Measurements from ENCODE around the gene TSC1.

TSC1 gene

DNA sequence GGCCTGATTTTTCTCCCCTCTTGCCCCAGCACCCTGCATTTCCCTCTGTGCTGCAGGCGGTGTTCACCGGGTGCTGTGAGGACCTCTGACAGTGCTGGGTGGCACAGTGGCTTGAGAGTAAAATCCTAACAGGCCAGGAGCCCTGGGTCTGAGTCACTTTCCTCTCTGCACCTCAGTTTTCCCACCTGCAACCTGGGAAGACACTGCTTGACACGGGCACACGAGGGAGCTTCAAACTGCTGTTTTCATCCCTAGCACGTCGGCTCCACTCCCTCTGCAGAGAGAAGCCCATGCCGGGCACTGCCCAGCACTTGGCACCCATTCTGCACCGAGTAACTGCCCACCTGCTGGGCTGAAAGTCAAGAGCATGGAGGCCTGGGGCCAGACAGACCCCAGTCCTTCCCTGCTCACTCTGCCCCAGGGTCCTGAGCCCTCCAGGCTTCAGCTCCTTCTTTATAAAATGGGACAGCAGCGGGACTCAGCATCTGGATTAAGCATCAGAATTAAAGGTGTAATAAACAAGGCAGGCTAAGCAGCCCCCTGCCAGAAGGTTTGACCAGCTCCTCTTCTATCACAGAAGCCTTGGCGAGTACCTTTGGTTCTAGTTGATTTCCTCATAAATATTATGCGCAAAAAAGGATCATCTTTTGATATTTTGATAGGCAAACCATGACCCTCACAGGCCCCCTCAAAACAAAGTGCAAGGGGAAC lies 39.2 kb upstream of the TSC1 start:
- H3K27ac ChIP-seq: no peak overlapping the region
- no peak overlapping the region for H3K4me2 ChIP-seq (ENCODE audit: low read length)
- H3K4me3 ChIP-seq (ENCODE audit: low read depth, low read length): no peak overlapping the region
- H3K4me1 ChIP-seq: no peaks in the 10 kb centered on the region
- no peak overlapping the region for H2AFZ ChIP-seq
- no peaks in the 10 kb centered on the region for H3K79me2 ChIP-seq
- TF ChIP-seq, protein P1, sequence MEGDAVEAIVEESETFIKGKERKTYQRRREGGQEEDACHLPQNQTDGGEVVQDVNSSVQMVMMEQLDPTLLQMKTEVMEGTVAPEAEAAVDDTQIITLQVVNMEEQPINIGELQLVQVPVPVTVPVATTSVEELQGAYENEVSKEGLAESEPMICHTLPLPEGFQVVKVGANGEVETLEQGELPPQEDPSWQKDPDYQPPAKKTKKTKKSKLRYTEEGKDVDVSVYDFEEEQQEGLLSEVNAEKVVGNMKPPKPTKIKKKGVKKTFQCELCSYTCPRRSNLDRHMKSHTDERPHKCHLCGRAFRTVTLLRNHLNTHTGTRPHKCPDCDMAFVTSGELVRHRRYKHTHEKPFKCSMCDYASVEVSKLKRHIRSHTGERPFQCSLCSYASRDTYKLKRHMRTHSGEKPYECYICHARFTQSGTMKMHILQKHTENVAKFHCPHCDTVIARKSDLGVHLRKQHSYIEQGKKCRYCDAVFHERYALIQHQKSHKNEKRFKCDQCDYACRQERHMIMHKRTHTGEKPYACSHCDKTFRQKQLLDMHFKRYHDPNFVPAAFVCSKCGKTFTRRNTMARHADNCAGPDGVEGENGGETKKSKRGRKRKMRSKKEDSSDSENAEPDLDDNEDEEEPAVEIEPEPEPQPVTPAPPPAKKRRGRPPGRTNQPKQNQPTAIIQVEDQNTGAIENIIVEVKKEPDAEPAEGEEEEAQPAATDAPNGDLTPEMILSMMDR (IDR thresholded peaks at IDR 0.05): no peak
- no peaks in the 10 kb centered on the region for H3K27me3 ChIP-seq (ENCODE audit: control insufficient read depth, insufficient read depth, low read length)
- H3K36me3 ChIP-seq (ENCODE audit: control insufficient read depth, insufficient read depth, low read length): no peaks in the 10 kb centered on the region
- no peaks in the 10 kb centered on the region for H3K9me3 ChIP-seq (ENCODE audit: control insufficient read depth, low read length)
- no peak overlapping the region for H3K9ac ChIP-seq

DNA sequence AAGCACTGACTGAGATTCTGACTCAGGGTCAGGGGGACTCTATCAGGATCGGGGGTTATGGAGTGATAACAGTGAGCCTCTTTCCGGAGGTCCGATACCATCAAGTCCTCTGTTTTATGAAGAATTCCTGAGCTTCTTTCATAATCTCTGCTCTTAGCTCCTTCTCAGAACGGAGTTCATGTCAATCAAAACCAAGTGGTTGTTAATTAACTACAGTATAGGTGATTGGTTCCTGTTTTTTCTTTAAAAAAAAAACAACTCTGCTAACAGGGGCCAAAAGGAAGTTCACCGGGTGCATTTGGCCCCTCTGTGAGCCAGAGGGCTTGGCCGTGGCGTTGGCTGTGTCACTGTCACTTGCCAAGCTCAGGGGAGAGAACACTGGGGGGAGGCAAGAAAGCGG lies 38.0 kb upstream of the TSC1 start:
- Histone ChIP-seq H3K27me3 (ENCODE audit: control insufficient read depth, insufficient read depth, low read length) (no peaks in the 10 kb centered on the region), H3K4me3 (ENCODE audit: low read depth, low read length) (no peak overlapping the region), H3K27ac (no peak overlapping the region), H3K9me3 (ENCODE audit: control insufficient read depth, low read length) (no peaks in the 10 kb centered on the region), H3K4me2 (ENCODE audit: low read length) (no peak overlapping the region), H2AFZ (no peak overlapping the region), H3K36me3 (ENCODE audit: control insufficient read depth, insufficient read depth, low read length) (no peaks in the 10 kb centered on the region), H3K9ac (no peak overlapping the region), H3K4me1 (no peaks in the 10 kb centered on the region), H3K79me2 (no peaks in the 10 kb centered on the region)
- TF ChIP-seq, protein P1 (IDR thresholded peaks at IDR 0.05): no peak

DNA sequence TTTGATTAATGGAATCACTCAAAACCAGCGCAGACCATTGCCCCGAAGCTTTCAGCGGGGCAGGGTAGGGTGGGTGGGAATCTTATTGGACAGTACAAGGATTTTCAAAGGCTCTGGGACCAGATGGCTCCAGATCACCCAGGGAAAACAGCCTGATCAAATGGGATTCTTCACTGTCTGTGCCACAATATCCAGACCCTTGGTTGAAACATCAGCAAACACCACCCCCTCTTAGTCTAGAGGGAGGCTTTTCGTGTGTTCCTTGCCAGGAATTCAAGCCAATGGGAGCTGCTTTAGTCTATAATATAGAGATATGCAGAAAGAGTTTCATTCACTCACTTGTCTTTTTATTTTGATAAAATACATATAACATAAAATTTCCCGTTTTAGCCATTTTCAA lies 35.7 kb upstream of the TSC1 start:
- H3K4me2 ChIP-seq (ENCODE audit: low read length): no peak overlapping the region
- H3K27me3 ChIP-seq (ENCODE audit: control insufficient read depth, insufficient read depth, low read length): no peaks in the 10 kb centered on the region
- H3K4me3 ChIP-seq (ENCODE audit: low read depth, low read length): no peak overlapping the region

DNA sequence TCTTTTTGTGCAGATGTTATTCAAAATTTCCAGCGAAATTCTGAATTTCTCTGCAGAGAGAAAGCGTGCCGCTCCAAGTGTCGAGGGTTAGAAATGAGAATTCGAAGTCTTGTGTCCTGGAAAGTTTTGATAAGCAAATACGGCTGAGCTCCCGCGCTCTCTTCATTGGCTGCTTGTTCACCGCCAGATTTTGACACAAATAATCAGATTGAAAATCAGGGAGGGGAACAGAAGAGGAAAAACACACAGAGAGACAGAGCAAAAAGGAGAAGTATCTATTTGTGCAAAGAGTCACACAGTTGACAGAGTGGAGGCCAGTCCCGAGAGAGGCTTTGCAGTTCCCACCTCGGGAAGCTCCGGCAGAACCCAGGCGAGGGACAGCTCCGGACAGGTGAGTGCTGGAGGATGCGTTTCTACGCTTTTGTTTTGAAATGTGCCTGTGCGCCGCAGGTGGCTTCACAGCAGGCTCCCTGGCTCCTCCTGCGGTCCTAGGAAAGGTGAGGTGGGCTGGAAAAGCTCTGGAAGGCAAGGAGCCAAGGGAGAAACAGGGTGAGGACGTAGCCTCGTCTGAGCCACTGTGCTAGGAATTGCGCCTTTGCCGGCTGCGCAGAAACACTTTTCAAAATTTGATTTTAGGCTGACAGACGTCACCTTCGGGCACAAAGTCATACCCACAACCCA lies 34.2 kb upstream of the TSC1 start, which contains the start of gene GFI1B:
TSS of gene GFI1B (plus strand) at position 244 of the 681 bp plus-strand sequence. CDS start 7,985 bp downstream, outside the sequence.
- TF ChIP-seq, protein P1 (IDR thresholded peaks at IDR 0.05): no peak

More for the DNA sequence above, 35.7 kb upstream of the TSC1 start:
- no peaks in the 10 kb centered on the region for H3K9me3 ChIP-seq (ENCODE audit: control insufficient read depth, low read length)
- H3K36me3 ChIP-seq (ENCODE audit: control insufficient read depth, insufficient read depth, low read length): no peaks in the 10 kb centered on the region
- no peak overlapping the region for H3K9ac ChIP-seq
- H2AFZ ChIP-seq: no peak overlapping the region
- TF ChIP-seq, protein P1 (IDR thresholded peaks at IDR 0.05): no peak
- no peaks in the 10 kb centered on the region for H3K79me2 ChIP-seq
- H3K4me1 ChIP-seq: no peaks in the 10 kb centered on the region
- no peak overlapping the region for H3K27ac ChIP-seq

More for the DNA sequence above, 34.2 kb upstream of the TSC1 start, which contains the start of gene GFI1B:
- H3K79me2 ChIP-seq: no peaks in the 10 kb centered on the region
- no peaks in the 10 kb centered on the region for H3K9me3 ChIP-seq (ENCODE audit: control insufficient read depth, low read length)
- H2AFZ ChIP-seq: no peak within 1 kb of the TSS
- no peak within 1 kb of the TSS for H3K4me2 ChIP-seq (ENCODE audit: low read length)
- no peaks in the 10 kb centered on the region for H3K4me1 ChIP-seq
- no peak within 1 kb of the TSS for H3K4me3 ChIP-seq (ENCODE audit: low read depth, low read length)
- H3K36me3 ChIP-seq (ENCODE audit: control insufficient read depth, insufficient read depth, low read length): no peaks in the 10 kb centered on the region
- no peak within 1 kb of the TSS for H3K9ac ChIP-seq
- no peak within 1 kb of the TSS for H3K27ac ChIP-seq
- H3K27me3 ChIP-seq (ENCODE audit: control insufficient read depth, insufficient read depth, low read length): no peaks in the 10 kb centered on the region

All from parathyroid adenoma (tissue), 2 donors.